Natural killer cell (primary cell): Measurements from ENCODE around the gene FHIT. TPM values are rescaled to one million over a fixed set of nuclear protein-coding genes. Genes with fewer than 3 reads are reported as not detected.

Experiments
- ATAC-seq, 3 donors: fragments of 150-1000 bp in 2 of 3; fragments of 200-7000 bp in 1 of 3; cut with Tn5 transposase; 1 replicate in 1 of 3; 2 replicates in 2 of 3; pipeline ENCODE4 v1.10.0; 2021; ENCODE audit warnings: mild to moderate bottlenecking in 2 of 3, moderate library complexity in 2 of 3
- DNase-seq, 2 donors: peaks; one replicate each; pipeline versions ENCODE4 v3.0.0 to v3.0.0-alpha.2; 2013 to 2021; ENCODE audit warnings: mixed read lengths in 1 of 2
- H3K27ac ChIP-seq: one replicate; pipeline ENCODE4 v1.5.1; 2013; ENCODE audit warnings: mild to moderate bottlenecking, low read length
- H3K27me3 ChIP-seq: one replicate; pipeline ENCODE4 v1.6.1; 2013; ENCODE audit warnings: low read length; ENCODE audit not compliant: control insufficient read depth, insufficient read depth
- H3K36me3 ChIP-seq: one replicate; pipeline ENCODE4 v1.6.1; 2013; ENCODE audit warnings: low read length; ENCODE audit not compliant: control insufficient read depth, insufficient read depth
- H3K4me1 ChIP-seq: one replicate; pipeline ENCODE4 v1.6.1; 2013; ENCODE audit warnings: low read length; ENCODE audit not compliant: control insufficient read depth, insufficient read depth
- H3K4me3 ChIP-seq: one replicate; pipeline ENCODE4 v1.5.1; 2013; ENCODE audit warnings: low read length
- H3K9me3 ChIP-seq: one replicate; pipeline ENCODE4 v1.6.1; 2013; ENCODE audit warnings: low read length; ENCODE audit not compliant: control insufficient read depth, insufficient read depth
- H3K27ac Mint-ChIP-seq, 2 donors: one replicate each; pipeline ENCODE4 v1.8.0; 2022; ENCODE audit warnings: mild to moderate bottlenecking in 2 of 2, mixed read lengths in 2 of 2, moderate library complexity in 1 of 2
- H3K27me3 Mint-ChIP-seq, 2 donors: one replicate each; pipeline ENCODE4 v1.8.0; 2022; ENCODE audit warnings: low read depth in 2 of 2, mixed read lengths in 2 of 2
- H3K36me3 Mint-ChIP-seq: one replicate; pipeline ENCODE4 v1.8.0; 2022; ENCODE audit warnings: mixed read lengths
- H3K4me1 Mint-ChIP-seq, 2 donors: one replicate each; pipeline ENCODE4 v1.8.0; 2022; ENCODE audit warnings: mixed read lengths in 2 of 2
- H3K4me3 Mint-ChIP-seq: one replicate; pipeline ENCODE4 v1.8.0; 2022; ENCODE audit warnings: mild to moderate bottlenecking, moderate library complexity, mixed read lengths
- H3K9me3 Mint-ChIP-seq, 2 donors: one replicate each; pipeline ENCODE4 v1.8.0; 2022; ENCODE audit warnings: mixed read lengths in 2 of 2
- CTCF ChIP-seq: fragments of 200-600 bp; IDR thresholded peaks from one replicate; pipeline ENCODE4 v1.8.0; 2022; ENCODE audit warnings: antibody characterized with exemption
- WGBS: methylation state at CpG from one replicate; pipeline ENCODE4 v1.1.7; 2013; ENCODE audit warnings: missing lambda C conversion rate; ENCODE audit not compliant: insufficient coverage; 5-methylcytosine and 5-hydroxymethylcytosine counted together
- intact Hi-C: fragments of 100-400 bp; cut with micrococcal nuclease; formaldehyde crosslinking; loops from one replicate; pipeline ENCODE4 v1.14.2; 2022
- total RNA-seq, 4 donors: library from RNA; stranded (reverse); fragments of 120-200 nt in 1 of 4; gene quantifications; one replicate each; pipeline versions ENCODE4 v1.2.3 to v1.2.4, GENCODE V29; 2013 to 2022

FHIT gene
- total RNA-seq, 3 donors from 2014 or later (not counting 1 experiment from before 2014, with no cell fraction given): 2.7 to 6.1 (median 3.3) TPM

GRCh38 chr3:59877263-59878037 lies 1373.8 kb downstream of the FHIT start:
- peaks cover 0 to 2% of the 10 kb centered on the region in 2 donors for H3K9me3 Mint-ChIP-seq
- WGBS: 91% methylated on average over 2 of the region's 2 CpGs
- no peak overlapping the region for H3K27ac ChIP-seq
- ATAC-seq (no peak), DNase-seq (no peak)
- peaks cover 20 to 21% of the 10 kb centered on the region in 2 donors for H3K4me1 Mint-ChIP-seq
- no peak overlapping the region for H3K27ac Mint-ChIP-seq
- H3K4me1 ChIP-seq: no peaks in the 10 kb centered on the region
- no peak overlapping the region for H3K4me3 Mint-ChIP-seq
- no peak for TF ChIP-seq CTCF
- intact Hi-C loops: no loop called here
- no peaks in the 10 kb centered on the region for H3K9me3 ChIP-seq
- H3K27me3 Mint-ChIP-seq: peaks cover 0 to 5% of the 10 kb centered on the region in 2 donors
- no peaks in the 10 kb centered on the region for H3K27me3 ChIP-seq
- H3K36me3 Mint-ChIP-seq: peaks cover 6% of the 10 kb centered on the region
- H3K36me3 ChIP-seq: no peaks in the 10 kb centered on the region
- H3K4me3 ChIP-seq: no peak overlapping the region

- Mint-ChIP-seq H3K9me3 (peaks cover 0 to 2% of the 10 kb centered on the region in 2 donors), H3K36me3 (peaks cover 6% of the 10 kb centered on the region), H3K27me3 (peaks cover 0 to 5% of the 10 kb centered on the region in 2 donors), H3K27ac (no peak overlapping the region), H3K4me3 (no peak overlapping the region), H3K4me1 (peaks cover 21 to 24% of the 10 kb centered on the region in 2 donors)
- Histone ChIP-seq H3K4me1 (no peaks in the 10 kb centered on the region), H3K4me3 (no peak overlapping the region), H3K27me3 (no peaks in the 10 kb centered on the region), H3K9me3 (no peaks in the 10 kb centered on the region), H3K27ac (no peak overlapping the region), H3K36me3 (no peaks in the 10 kb centered on the region)
- WGBS: 43% methylated on average over 2 of the region's 2 CpGs
- DNase-seq (no peak), ATAC-seq (no peak)
- intact Hi-C loops: no loop called here
- no peak for TF ChIP-seq CTCF
Measured at GRCh38 chr3:59876533-59877062, 1374.7 kb downstream of the FHIT start.

GRCh38 chr3:59873576-59874230 lies 1377.5 kb downstream of the FHIT start:
- Histone ChIP-seq H3K4me3 (no peak overlapping the region), H3K36me3 (no peaks in the 10 kb centered on the region), H3K9me3 (no peaks in the 10 kb centered on the region), H3K27me3 (no peaks in the 10 kb centered on the region), H3K27ac (no peak overlapping the region), H3K4me1 (no peaks in the 10 kb centered on the region)
- Mint-ChIP-seq H3K27me3 (peaks cover 0 to 5% of the 10 kb centered on the region in 2 donors), H3K36me3 (peaks cover 6% of the 10 kb centered on the region), H3K27ac (no peak overlapping the region), H3K9me3 (peaks cover 0 to 2% of the 10 kb centered on the region in 2 donors), H3K4me1 (peaks cover 18 to 20% of the 10 kb centered on the region in 2 donors), H3K4me3 (no peak overlapping the region)
- TF ChIP-seq CTCF: no peak
- 59% methylated on average over 8 of the region's 8 CpGs for WGBS
- no peak for ATAC-seq
- DNase-seq: no peak
- intact Hi-C loops: no loop called here
